K562 (cell line): ENCODE results near the gene CREB3L2. TPM values are rescaled to one million over a fixed set of nuclear protein-coding genes. Genes with fewer than 3 reads are reported as not detected.

Experiments used
- BRF1 ChIP-seq: IDR thresholded peaks from 3 replicates; pipeline ENCODE4 v1.6.1; 2011; ENCODE audit warnings: borderline replicate concordance, mild to moderate bottlenecking; ENCODE audit not compliant: insufficient read length; ENCODE audit errors: extremely low read depth
- CREB3 ChIP-seq: fragments of 450-650 bp; conservative IDR thresholded peaks from 2 replicates; pipeline ENCODE4 v1.6.1; 2016; ENCODE audit warnings: missing genetic modification characterization, low read depth, mild to moderate bottlenecking, missing compliant biosample characterization, moderate library complexity
- E2F4 ChIP-seq: sonication (generic); formaldehyde crosslinking; IDR thresholded peaks from 2 replicates; pipeline ENCODE4 v1.8.0; 2022; ENCODE audit warnings: mild to moderate bottlenecking, low read depth, missing genetic modification reagents
- FIP1L1 ChIP-seq: fragments of 200-400 bp; formaldehyde crosslinking; IDR thresholded peaks from 2 replicates; pipeline ENCODE4 v1.6.1; 2018; ENCODE audit warnings: mild to moderate bottlenecking, low read depth, low read length; ENCODE audit not compliant: poor library complexity, severe bottlenecking
- HMG20A ChIP-seq: fragments of 450-650 bp; formaldehyde crosslinking; conservative IDR thresholded peaks from 2 replicates; pipeline ENCODE4 v1.4.0; 2020; ENCODE audit warnings: mild to moderate bottlenecking, mixed read lengths
- HOXB6 ChIP-seq: fragments of 250-450 bp; sonication (Bioruptor Pico); IDR thresholded peaks from 2 replicates; pipeline ENCODE4 v1.5.1; 2022; ENCODE audit warnings: mild to moderate bottlenecking, borderline replicate concordance
- KHSRP ChIP-seq: fragments of 450-650 bp; IDR thresholded peaks from 2 replicates; pipeline ENCODE4 v1.6.1; 2017
- NFRKB ChIP-seq: fragments of 450-650 bp; IDR thresholded peaks from 2 replicates; pipeline ENCODE4 v1.6.1; 2016; ENCODE audit warnings: low read depth
- NFYB ChIP-seq: IDR thresholded peaks from 2 replicates; pipeline ENCODE4 v1.6.1; 2011; ENCODE audit warnings: mild to moderate bottlenecking, moderate library complexity; ENCODE audit not compliant: insufficient read length; ENCODE audit errors: extremely low read depth
- NKRF ChIP-seq: fragments of 450-650 bp; IDR thresholded peaks from 2 replicates; pipeline ENCODE4 v1.6.1; 2016; ENCODE audit warnings: borderline replicate concordance
- PREB ChIP-seq: sonication (generic); formaldehyde crosslinking; IDR thresholded peaks from 2 replicates; pipeline ENCODE4 v1.8.1; 2023; ENCODE audit warnings: mild to moderate bottlenecking, missing genetic modification reagents
- SMARCA4 ChIP-seq: fragments of 450-650 bp; IDR thresholded peaks from 2 replicates; pipeline ENCODE4 v1.6.1; 2016
- SMARCB1 ChIP-seq: IDR thresholded peaks from 2 replicates; pipeline ENCODE4 v1.6.1; 2011; ENCODE audit warnings: improper control_type of control experiment, low read depth; ENCODE audit not compliant: insufficient read length
- SMARCE1 ChIP-seq: fragments of 450-650 bp; IDR thresholded peaks from 2 replicates; pipeline ENCODE4 v1.7.1; 2016; ENCODE audit warnings: mild to moderate bottlenecking
- SOX6 ChIP-seq: fragments of 450-650 bp; IDR thresholded peaks from 2 replicates; pipeline ENCODE4 v1.6.1; 2014; ENCODE audit warnings: mild to moderate bottlenecking
- SRSF7 ChIP-seq: fragments of 200-400 bp; formaldehyde crosslinking; optimal IDR thresholded peaks from 2 replicates; pipeline ENCODE3; 2017; ENCODE audit warnings: mild to moderate bottlenecking, low read depth, low read length
- SUPT5H ChIP-seq: fragments of 450-650 bp; IDR thresholded peaks from 2 replicates; pipeline ENCODE4 v1.6.1; 2016
- TAF1 ChIP-seq: IDR thresholded peaks from 2 replicates; pipeline ENCODE4 v1.6.1; 2011; ENCODE audit warnings: mild to moderate bottlenecking, low read length, moderate library complexity; ENCODE audit not compliant: insufficient read depth, control insufficient read depth, severe bottlenecking; ENCODE audit errors: extremely low read depth
- U2AF2 ChIP-seq: fragments of 200-400 bp; formaldehyde crosslinking; optimal IDR thresholded peaks from 2 replicates; pipeline ENCODE3; 2017; ENCODE audit warnings: low read depth, mild to moderate bottlenecking, low read length
- ZC3H11A ChIP-seq: IDR thresholded peaks from 2 replicates; pipeline ENCODE4 v1.6.1; 2012; ENCODE audit warnings: low read depth, low read length, improper control_type of control experiment
- ZFP30 ChIP-seq: fragments of 250-450 bp; sonication (Bioruptor Pico); IDR thresholded peaks from 2 replicates; pipeline ENCODE4 v1.8.0; 2022; ENCODE audit warnings: moderate library complexity, mild to moderate bottlenecking, inconsistent platforms, borderline replicate concordance
- ZNF511 ChIP-seq: sonication (generic); formaldehyde crosslinking; IDR thresholded peaks from 2 replicates; pipeline ENCODE4 v1.8.0; 2022; ENCODE audit warnings: mild to moderate bottlenecking, missing genetic modification reagents
- ZNF76 ChIP-seq: fragments of 250-450 bp; sonication (Bioruptor Pico); IDR thresholded peaks from 2 replicates; pipeline ENCODE4 v1.4.0; 2020; ENCODE audit warnings: mild to moderate bottlenecking, moderate library complexity, borderline replicate concordance
- ZNF780A ChIP-seq: fragments of 250-450 bp; sonication (Bioruptor Pico); IDR thresholded peaks from 2 replicates; pipeline ENCODE4 v1.5.0; 2021; ENCODE audit warnings: mild to moderate bottlenecking
- polyA plus RNA-seq, 8 experiments: library from polyadenylated mRNA; depleted of rRNA in 4 of 8; stranded (reverse) in 5 of 8; unstranded in 3 of 8; fragments of >200 nt; fragmentation: Nextera tagmentation in 2 of 8; fragmentation: Illumina TruSeq in 1 of 8; extraction: Ambion mirVana in 2 of 8; extraction: Trizol in 1 of 8; gene quantifications; 2 replicates each; pipeline versions ENCODE4 v1.2.1 to v1.2.3, GENCODE V29; 2011 to 2014; ENCODE audit warnings: inconsistent platforms in 1 of 8, missing spikeins in 1 of 8
- total RNA-seq, 7 experiments: library from RNA; depleted of rRNA in 6 of 7; stranded (reverse); fragments of >200 nt in 6 of 7; fragmentation: Illumina TruSeq in 2 of 7; extraction: Trizol in 2 of 7; gene quantifications; 2 replicates each; pipeline versions ENCODE4 v1.2.1 to v1.2.3, GENCODE V29; 2011 to 2021; ENCODE audit warnings: low replicate concordance in 1 of 7

The CREB3L2 gene
- total and polyA plus RNA-seq, 9 of the 15 experiments (the other 6 are each of a cell fraction or from before 2014, with no cell fraction given) = 7.1 to 45.6 (median 15.8) TPM

DNA sequence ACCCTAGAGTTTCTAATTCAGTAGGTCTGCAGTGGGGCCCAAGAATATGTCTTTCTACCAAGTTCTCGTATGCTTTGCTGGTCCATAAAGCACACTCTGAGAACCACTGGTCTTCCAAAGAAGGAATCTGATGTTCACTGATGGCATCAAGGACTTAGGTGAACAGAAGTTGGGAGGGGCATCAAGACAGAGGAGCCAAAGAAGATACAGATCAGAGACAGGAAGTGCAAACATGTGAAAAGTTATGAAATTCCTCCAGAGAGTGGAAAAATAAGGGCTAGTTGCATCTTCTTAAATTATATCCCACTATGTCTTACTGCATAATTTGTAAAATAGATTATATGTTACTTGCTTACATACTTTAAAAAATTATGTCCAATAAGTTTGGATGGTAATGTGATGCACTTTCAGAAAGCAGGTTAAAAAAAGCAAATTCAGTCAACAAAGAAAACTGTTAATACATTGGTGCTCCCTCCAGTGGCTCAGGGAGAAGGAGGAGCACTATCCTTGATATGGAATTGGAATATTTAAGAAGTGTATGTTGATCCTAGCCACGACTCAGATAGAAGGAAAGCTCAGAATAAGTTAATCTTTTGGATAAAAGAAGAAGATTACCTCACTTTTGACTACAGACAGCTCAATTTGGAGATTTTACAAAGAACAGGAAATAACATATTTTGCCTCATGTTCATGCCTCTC lies 35.8 kb downstream of the CREB3L2 start (continued):
- TF ChIP-seq TAF1 = no peak
- TF ChIP-seq E2F4 (CRISPR knock-in tag) = no peak
- TF ChIP-seq BRF1 = no peak
- no peak for TF ChIP-seq ZNF780A (CRISPR knock-in tag)
- TF ChIP-seq CREB3 (tag) = no peak
- 0 out of 2 replicates have a peak, but pooled peaks have one; percentile 41 for TF ChIP-seq SOX6
- TF ChIP-seq FIP1L1 = no peak
- no peak for TF ChIP-seq HOXB6 (CRISPR knock-in tag)
- TF ChIP-seq KHSRP = no peak
- no peak for TF ChIP-seq SMARCB1
- TF ChIP-seq SUPT5H = no peak
- 0 out of 2 replicates have a peak, but pooled peaks have one; percentile 26 for TF ChIP-seq SMARCE1
- TF ChIP-seq NFYB = no peak
- no peak for TF ChIP-seq NKRF
- TF ChIP-seq ZC3H11A = no peak; the same call in 1 of the 2 replicates
- no peak for TF ChIP-seq ZNF511 (CRISPR knock-in tag)
- no peak for TF ChIP-seq SRSF7
- no peak for TF ChIP-seq HMG20A (CRISPR knock-in tag)
- TF ChIP-seq U2AF2 = no peak
- no peak for TF ChIP-seq PREB (CRISPR knock-in tag)
- no peak for TF ChIP-seq NFRKB
- no peak for TF ChIP-seq ZFP30 (CRISPR knock-in tag)
- no peak for TF ChIP-seq ZNF76 (CRISPR knock-in tag)
- TF ChIP-seq SMARCA4 = peak; percentile 57; the same call in 1 of the 2 replicates
